HK-2 (cell line): ENCODE results near the gene IL1RAPL1.
A peak's percentile ranks its signal among the peaks of the same experiment; 100 is the strongest.

Experiments used
- DNase-seq: peaks from one replicate; pipeline ENCODE4 v3.0.0-alpha.2; 2018; ENCODE audit not compliant: unreplicated experiment

IL1RAPL1 gene

DNA sequence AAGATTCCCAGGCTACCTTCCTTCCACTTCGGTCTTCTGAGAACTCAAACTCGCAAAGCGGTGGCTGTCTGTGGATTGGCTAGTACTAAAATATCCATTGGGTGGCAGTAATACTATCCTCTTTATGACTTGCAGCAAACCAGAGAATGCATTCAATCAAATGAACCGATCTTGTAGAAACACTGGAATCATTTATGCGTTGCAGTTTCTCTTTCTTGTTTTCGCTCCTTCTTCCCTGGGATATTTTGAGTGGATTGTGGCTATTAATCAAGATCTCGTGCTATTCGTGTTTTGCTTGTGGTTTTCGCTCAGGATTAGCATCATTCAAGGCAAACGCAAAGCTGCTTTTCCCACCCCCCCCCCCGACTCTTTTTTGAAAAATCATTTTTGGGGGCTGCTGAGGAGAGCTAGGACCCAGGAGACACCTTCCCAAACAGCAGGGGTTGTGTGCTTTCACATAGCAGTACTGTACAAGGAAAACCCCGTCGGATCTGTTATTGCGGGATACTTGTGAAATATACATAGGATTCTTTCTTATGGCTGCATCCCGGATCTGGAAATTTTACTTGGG lies at the start of gene IL1RAPL1:
IL1RAPL1 (plus strand) TSS at position 466 of the 571 bp plus-strand sequence.
- no peak for DNase-seq

DNA sequence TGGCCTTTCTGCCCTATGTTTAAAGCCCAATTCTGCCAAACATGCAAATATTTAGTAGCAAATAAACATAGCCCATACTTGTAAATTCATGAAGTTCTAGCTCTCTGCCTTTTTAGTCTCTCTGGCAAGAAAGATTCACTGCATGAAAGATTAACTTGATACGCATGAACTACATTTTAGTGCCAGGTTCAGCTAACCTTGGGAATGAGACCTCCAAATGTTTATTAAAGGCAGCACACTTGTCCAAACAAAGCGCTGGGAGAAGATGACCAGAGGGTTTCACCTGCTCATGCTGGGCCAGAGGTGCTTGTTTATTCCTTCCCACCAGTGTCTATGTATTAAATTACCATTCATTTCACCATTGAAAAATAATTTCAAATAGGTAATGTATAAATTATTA lies 44.5 kb upstream of the IL1RAPL1 start:
- DNase-seq, result no peak

DNA sequence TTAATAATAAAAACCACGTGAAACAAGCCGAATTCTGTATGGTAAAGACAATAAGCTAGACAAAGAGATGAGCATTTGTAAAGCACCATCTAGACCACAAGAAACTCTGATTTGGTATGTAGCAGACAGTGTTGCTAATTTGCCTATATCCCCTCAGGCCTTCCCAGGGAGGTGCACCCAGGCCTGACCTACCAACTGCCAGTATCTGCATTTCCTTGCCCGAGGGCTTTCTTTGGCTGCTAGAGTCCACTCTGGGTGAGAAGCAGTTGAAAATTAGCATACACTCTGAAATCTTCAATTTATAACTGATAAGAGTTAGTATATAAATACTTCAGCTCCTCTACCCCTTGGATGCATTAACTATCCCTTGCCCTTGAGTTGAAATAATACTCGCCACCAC lies 37.4 kb upstream of the IL1RAPL1 start:
- no peak for DNase-seq

DNA sequence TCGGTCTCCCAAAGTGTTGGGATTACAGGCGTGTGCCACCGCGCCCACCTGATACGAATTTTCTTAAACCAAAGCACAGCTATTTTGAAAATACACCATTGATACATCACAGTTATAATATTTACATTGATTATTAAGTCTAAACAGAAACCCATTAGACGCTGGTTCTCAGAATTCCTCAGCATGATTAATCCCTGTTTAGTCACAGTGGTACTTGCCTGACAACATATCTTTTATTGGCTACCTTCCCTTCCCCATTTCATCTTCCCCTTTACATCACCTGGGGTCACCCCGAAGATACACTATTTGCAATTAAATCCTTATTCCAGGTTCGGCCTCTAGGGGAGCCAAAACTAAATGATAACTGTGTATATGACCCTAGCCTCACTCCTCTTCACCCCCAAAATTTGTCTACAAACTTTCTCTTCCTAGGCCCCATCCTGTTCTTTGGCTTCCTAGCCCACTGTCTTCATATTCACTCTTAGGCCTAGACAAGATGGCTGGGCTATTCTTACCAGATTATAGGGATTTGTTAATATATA lies 36.8 kb upstream of the IL1RAPL1 start:
- DNase-seq, result no peak

DNA sequence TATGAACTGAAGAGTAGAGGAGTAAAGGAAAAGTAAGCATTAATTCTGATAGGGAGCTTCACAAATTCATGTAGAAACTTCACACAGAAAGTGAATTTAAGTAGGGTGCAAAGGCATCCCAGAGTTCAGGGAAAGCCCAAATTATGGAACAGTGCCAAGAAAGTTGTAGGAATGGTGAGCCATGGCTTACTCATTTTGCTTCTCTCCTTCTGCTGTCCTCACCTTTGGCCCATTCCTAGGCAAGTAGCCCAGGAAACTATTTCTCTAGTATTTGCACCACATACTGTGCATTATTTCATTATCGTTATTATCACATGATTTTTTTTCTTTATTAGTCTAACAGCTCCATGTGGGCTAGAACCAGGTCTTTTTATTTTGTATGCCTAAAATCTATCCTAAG lies 34.9 kb upstream of the IL1RAPL1 start:
- DNase-seq, result no peak

DNA sequence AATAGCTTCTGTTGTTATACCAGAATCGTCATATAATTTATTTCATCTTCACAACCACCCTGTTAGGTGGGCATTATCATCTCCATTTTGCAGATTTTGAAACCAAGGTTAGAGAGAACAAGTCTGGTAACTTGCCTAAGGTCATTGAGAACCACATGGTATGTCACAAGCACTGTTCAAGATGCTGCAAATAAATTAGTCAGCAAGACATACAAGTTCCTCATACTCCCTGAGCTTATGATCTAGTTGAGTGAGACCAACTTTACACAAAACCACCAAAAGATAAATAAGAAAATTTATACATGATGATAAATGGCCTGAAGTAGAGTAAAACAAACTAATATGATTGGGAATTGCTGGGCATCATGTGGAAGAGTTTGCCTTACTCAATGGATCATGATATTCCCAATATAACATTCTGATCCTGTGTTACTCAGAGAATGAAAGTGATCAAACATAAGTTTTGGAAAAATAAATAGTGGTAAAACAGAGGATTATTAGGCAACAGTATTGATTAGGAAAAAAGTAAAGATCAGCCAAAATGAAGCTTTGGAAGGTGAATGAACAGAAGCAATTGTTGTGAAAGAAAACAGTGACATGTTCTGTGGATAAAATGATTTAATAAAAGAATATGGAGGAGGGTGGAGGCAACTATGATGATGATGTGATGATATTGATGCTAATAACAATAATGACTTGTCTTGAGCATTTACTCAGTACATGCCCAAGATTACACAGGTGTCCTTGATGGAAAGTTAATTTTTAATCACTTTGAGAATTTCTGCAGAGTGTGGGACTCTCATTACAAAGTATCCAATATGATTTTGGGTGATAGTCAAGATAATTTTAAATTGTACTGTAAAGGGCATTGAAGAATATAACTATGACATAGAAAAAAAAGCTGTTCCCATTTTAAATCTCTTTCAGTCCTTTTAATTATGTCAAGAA lies 34.1 kb upstream of the IL1RAPL1 start:
- DNase-seq, result no peak

DNA sequence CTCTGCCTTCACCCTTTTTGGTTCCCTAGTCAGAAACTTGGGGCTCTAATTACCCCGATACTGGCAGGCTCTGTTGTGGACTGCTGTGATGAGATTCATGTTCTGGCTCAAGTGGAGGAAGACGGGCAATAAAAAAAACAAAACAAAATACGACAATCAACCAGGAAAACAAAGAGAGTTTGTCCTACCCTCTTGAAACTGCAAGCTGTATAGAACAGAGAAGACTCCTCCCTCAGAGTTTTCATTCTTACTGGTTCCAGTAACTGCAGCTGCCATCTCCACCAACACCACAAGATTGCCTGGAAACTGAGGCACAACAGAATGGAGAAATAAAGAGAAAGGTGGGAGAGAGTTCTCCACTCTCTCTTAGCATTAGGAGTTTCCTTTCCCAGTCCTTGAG lies 11.1 kb upstream of the IL1RAPL1 start:
- DNase-seq, result no peak

DNA sequence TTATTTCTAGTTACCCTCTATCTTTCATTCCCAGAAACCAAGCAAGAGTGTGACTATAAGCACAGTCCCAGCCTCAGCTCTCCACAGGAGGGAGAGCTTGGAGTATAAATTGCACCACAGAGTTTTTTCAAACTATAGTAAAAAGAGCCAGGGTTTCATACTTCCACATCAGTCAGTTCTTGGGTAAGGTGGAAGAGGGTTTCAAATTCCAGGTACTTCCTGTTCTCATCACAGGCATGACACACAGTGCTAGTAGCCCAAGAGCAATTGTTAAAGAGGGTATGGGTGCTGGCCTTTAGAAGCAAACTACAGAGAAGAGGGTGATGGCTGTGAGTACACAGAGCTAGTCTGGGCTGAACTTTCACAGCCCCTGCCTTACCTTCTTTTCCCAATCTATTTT lies 5.7 kb upstream of the IL1RAPL1 start:
- DNase-seq, result no peak

DNA sequence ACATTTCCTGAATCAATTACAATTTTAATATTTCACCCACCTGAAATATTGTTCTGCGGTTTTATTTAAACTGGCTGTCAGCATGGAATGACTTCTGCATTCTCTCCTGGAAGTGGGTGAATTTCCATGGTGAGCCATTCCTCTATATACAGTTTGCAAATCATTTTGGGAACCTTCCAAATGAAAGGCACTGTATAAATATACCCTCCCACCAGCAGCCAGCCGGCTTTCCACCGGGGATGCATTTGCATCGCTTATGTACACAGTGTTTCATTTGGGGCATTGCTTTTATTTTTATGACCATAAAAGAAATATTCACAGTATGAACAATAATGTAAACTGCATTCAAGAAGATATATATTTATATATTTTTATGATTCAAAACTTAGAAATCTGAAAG lies 4.7 kb upstream of the IL1RAPL1 start:
- DNase-seq, result no peak

DNA sequence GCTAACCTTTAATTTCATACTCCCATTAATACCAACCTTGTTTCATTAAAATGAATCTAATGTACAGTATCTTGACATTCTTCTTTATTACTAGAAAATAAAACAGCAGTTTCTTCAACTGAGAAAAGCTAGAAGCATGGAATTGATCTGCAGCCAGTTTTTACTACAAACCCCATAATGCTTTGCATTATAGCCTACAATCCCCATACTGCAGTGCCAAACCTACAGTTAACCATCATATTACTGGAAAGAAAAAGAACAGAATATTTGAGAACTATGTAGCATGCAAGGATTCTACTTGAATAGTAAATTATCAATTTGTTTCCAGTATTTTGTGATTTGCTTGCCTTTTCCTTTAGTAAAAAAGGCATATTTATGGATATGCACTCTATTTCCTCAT lies 3.2 kb upstream of the IL1RAPL1 start:
- no peak for DNase-seq

DNA sequence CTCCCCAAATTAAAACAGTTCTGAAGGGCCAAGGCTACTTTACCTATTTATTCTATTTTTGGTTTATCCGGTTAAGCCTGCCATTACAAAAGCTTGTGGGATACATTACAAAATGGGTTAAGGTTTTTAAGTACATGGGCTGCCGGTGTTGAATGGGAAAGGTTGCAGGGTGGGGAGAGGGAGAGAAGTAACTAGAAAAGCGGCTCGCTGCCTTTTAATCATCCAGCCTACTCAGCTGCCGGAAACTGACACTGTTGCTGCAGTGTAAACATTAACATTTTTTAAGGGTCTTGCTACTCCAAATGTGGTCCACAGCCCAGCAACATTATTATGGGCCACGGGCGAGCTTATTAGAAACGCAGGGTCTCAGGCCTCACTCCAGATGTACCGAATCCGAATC lies 1.5 kb upstream of the IL1RAPL1 start:
- no peak for DNase-seq

DNA sequence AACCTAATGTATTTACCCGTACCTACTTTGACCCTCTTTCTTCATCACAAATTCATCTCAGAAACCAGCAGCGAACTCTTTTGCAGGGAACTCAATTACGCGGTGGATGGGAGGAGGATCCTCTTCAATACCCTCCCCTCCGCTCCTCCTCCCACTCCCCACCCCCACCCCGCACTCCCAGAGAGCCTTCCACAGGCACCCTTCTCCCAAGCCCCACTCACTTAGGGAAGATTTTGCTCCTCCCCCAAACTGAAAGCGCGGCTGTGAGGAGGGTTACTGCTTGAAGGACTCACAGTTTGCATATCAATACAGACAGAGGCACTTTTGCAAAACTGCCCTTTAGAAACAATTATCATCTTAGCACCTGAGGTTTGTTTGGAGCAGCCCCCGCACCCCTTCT lies 960 bp upstream of the IL1RAPL1 start:
- peak; percentile 7 for DNase-seq

DNA sequence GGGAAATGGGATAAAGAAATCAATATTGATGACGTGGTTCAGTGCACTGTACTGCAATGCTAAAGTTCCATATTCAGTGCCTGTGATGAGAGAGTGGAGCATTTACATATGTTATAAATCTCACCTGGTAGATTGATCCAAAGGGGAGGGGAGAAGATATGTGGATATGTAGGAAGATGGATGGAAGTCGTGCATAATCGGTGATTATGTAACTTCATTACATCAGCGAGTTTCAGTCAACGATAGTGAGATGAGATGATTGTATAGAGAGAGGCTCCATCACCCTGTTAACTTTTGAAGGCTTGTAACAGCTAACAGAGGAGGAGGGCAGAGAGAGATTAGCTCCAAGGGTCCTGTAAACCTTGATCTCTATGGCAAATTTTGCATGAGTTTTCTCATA lies 1.8 kb downstream of the IL1RAPL1 start:
- no peak for DNase-seq

DNA sequence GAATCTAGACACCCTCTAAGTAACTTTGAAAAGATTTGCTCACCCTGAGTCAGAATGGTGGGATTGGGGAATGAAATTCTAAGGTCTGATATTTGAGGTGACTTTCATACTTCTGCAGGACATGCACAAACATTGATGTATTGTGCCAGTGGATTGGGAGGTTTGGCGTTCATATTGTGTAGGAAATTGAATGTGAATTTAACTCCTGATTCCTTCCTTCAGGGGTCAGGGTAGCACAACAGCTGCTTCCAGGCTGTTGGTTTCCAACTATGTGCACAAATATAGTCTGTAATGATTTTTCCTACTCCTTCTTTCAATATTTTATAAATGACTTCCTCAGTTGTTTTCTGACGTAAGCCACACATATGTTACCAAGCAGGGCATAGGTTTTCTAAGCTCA lies 3.1 kb downstream of the IL1RAPL1 start:
- no peak for DNase-seq

DNA sequence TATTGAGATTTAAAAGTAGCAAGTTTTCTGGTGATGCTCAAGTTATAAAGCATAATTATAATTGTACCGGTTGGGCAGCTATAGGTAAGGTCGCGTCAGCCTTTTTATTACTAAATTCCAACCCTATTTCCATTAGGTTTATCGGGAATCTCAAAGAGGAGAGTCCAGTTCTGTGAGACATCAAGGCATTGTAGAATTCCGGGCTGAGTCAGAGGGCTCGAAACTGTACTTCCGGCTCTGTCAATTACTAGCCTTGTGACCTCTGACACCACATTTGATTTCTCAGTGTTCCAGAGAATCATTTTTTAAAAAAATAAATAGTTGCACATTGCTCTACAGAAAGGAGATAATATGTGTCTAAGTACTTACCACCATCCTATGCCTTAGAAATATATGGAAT lies 4.3 kb downstream of the IL1RAPL1 start:
- no peak for DNase-seq

DNA sequence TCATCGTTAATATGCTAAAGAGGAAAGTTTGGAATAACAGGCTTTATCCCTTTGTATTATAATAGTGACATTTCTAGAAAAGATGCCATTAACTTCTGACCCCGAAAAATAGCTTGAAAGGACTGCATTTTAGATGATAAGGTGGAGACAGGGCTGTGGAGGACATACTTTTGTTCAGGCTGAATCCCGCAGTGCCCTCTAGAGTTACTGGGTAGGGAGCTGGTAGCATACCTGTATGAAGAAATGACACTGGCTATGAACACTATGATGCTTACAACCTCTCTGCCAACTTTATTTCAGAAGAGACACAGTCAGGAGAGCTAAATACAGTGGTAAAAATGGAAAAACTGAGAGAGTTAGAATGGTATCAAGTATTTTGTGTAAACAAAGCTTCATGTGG lies 8.1 kb downstream of the IL1RAPL1 start:
- DNase-seq, result no peak

DNA sequence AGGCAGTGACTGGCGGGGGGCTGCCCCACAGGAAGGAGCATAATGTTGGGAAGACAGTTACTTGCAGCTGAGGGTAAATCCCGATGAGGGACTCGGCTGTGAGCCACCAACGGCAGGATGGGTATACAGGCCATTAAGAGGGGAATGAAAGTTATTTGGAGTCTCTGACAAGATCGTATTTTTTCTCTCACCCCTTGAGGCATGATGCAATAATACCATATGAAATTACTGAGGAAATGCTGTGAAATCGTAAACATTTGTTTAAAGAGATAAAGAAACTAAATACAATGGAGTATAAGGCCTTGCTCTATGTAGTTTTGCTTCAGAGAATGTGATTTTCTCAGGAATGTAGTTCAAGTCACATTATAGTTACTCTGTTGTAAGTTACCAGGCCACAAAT lies 12.7 kb downstream of the IL1RAPL1 start:
- DNase-seq, result no peak

DNA sequence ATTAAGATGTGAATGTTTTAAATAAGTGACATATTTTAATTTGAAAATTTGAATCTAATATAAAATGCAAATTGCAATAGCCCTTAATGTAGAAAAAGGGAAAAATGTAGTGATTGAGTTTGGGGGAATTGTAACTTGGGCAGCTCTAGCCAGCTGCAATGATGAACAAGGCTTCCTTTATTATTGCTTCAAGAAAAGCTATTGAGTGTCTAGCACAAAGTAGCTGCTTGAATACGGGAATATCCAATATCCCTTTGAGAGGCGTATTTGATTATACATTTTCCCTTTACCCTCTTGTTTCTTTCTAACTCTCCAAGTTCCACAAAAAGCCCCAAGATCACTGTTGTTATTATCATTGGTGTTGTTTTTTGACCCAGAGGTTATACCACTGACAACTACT lies 21.8 kb downstream of the IL1RAPL1 start:
- DNase-seq, result no peak

DNA sequence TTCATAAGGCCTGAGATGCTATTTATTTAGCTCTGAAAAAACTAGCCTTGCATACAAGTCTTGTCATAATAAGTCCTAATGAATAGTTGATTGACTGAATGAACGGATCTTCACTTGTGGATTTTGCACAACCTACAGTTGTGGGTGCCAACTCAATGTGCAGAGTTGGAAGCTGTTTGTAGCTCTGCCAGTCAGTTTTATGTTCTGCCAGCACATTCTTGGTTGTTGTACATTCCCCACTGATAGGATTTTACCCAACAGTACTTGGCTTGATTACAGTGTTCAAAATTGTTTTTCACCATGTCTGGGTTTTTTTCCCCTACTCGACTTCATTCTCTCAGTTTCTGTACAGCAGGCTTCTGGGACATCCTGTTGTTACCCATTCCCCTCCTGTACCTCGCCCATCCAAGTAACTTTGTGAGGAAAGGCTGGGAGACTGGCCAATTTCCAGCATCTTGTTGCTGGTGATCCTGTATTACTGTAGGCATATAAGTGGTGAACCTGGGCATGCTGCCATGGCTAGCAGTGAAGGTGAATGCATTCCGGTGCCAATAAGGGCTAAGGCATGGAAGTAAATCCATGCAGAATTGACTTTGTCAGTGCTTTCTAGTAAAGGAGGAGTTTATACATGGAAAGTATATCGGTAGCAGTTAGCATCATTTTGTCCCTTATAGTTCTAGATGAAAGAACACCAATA lies 22.8 kb downstream of the IL1RAPL1 start:
- no peak for DNase-seq

DNA sequence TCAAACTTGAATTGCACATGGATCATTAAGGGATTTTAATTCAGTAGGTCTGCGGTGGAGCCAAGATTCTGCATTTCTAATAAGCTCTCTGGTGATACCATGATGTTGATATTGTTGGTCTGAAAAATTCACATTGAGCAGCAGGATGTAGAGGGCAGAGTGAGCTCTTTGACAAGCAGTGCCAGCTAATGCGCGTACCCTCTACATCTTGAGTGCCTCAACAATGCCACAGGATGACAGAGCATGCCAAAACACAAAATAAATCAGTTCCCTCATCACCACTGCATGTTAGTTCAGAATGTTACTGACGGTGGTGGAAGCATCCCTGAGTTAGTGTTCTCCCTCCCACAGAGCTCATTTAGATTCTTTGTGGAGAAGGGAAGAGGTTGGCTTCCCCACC lies 23.5 kb downstream of the IL1RAPL1 start:
- no peak for DNase-seq

DNA sequence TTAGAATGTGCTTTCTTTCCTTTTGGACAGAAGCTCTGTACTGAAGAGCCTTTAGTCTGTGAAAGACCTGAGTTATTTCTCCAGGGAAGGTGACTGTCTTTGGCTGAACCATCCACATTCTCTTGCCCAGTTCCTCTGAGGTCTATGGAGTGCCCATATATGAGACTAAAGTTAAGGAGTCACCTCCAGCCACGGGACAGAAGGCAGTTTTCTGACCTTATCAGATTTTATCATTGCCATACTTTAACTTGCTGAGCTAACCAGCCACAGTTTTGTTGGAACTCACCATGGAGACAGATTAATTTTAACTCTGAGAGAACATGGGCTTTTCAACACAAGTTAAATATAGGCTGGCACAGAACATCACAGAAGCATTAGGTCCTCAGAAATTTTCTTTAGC lies 26.3 kb downstream of the IL1RAPL1 start:
- no peak for DNase-seq

DNA sequence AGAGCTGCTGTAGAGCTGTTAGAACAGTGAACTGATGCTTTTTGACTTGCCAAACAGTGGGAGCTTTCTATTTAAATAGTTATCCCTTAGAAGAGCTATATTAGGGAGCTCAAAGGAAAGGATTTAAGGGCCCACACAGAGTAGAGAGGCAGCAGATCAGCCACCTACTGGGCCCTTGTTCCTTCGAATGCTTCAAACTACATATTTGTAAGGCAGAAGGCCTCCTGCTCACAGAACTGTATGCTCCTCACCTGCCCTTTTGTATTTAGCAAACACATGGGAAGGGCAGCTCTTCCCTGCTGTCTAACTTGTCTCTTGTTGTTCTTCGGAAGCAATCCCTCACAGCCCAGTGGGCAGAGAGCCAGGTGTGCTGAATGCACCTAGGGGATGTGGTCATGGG lies 38.0 kb downstream of the IL1RAPL1 start:
- no peak for DNase-seq

DNA sequence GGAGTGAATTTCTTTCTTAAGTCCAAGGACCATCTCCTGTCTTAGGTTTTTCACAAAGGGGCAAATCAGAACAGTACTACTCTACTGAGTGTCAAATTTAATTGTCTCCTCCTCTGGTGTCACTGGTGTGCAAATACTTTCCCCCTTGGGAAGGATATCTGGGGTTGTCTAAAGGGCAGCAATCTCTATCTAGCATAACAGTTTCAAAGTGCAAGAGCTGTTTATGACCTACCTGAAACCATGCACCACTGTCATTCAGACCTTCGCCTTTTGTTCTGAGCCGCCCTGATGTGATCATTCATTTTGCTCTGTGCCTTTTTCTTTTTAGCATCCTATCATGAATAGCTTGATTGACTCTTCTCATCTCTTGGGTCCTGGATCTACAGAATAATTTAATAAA lies 39.3 kb downstream of the IL1RAPL1 start:
- DNase-seq, result no peak
